NT2/D1 (cell line): ENCODE data around the gene PPP1R1B.

ENCODE experiments used
- DNase-seq: peaks from one replicate; pipeline ENCODE4 v3.0.0-alpha.2; 2011; ENCODE audit warnings: low read depth, low spot score
- H3K27me3 ChIP-seq: 2 replicates; pipeline ENCODE4 v1.6.0; 2011; ENCODE audit warnings: mild to moderate bottlenecking; ENCODE audit not compliant: insufficient read length, insufficient read depth
- H3K36me3 ChIP-seq: 2 replicates; pipeline ENCODE4 v1.6.1; 2011; ENCODE audit warnings: mild to moderate bottlenecking, low read length, mixed read lengths; ENCODE audit not compliant: insufficient read depth, insufficient read length
- H3K4me1 ChIP-seq: 2 replicates; pipeline ENCODE4 v1.5.1; 2011; ENCODE audit not compliant: insufficient read depth, insufficient read length
- H3K4me3 ChIP-seq: 2 replicates; pipeline ENCODE4 v1.5.1; 2011; ENCODE audit warnings: low read depth; ENCODE audit not compliant: insufficient read length
- H3K9ac ChIP-seq: 2 replicates; pipeline ENCODE4 v1.6.0; 2011; ENCODE audit warnings: low read depth; ENCODE audit not compliant: insufficient read length
- H3K9me3 ChIP-seq: 2 replicates; pipeline ENCODE4 v1.5.1; 2011; ENCODE audit warnings: mild to moderate bottlenecking, low read length; ENCODE audit not compliant: insufficient read depth
- SUZ12 ChIP-seq: IDR thresholded peaks from 2 replicates; pipeline ENCODE4 v1.6.1; 2011; ENCODE audit not compliant: insufficient read length, insufficient read depth; ENCODE audit errors: extremely low read depth
- YY1 ChIP-seq: IDR thresholded peaks from 2 replicates; pipeline ENCODE4 v1.6.1; 2011; ENCODE audit not compliant: insufficient read length, insufficient read depth
- ZNF274 ChIP-seq: IDR thresholded peaks from 2 replicates; pipeline ENCODE4 v1.6.1; 2011; ENCODE audit warnings: mild to moderate bottlenecking, low read depth, low read length

PPP1R1B gene

GRCh38 chr17:39602533-39603303 is 24.0 kb upstream of the PPP1R1B start:
- TF ChIP-seq YY1 (no peak), SUZ12 (peak; percentile 70)
- Histone ChIP-seq H3K4me3 (no peak overlapping the region), H3K4me1 (peaks cover 25% of the 10 kb centered on the region), H3K9ac (no peak overlapping the region), H3K36me3 (no peaks in the 10 kb centered on the region), H3K9me3 (no peaks in the 10 kb centered on the region), H3K27me3 (peaks cover 100% of the 10 kb centered on the region)
- no peak for DNase-seq

DNA sequence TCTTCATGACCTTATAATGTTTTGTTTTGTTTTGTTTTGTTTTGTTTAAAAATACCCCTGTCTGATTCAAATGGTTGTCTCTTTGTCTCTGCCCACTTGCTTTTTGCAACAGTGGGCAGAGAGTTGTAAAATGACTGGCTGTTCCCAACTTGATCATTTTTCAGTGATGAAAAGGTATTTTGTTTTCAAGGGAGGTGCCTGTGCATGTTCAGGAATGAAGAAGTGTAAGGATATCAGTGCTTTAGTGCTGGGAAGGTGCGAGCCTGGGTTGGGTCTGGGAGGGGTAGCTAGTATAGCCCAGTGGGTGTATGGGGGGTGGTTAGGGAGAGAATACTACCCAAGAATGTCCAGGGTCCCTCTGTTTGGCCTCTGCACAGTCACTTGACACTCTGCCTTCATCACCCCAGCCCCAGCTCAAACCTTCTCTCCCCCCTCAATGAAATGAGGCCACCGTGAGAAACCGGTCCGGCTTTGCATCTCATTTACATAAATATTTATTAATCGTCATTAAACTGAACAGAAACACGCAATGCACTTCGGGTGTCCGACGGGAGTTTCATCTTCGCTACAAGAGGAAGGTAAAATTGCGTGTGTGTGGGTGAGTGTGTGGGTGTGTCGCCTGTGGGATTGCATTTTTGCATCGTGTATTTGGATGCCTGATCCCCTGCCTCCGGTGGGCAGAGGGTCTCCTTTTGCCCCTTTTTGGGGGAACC is 23.3 kb upstream of the PPP1R1B start:
- Histone ChIP-seq H3K36me3 (no peaks in the 10 kb centered on the region), H3K27me3 (peaks cover 100% of the 10 kb centered on the region), H3K9ac (no peak overlapping the region), H3K4me1 (peaks cover 25% of the 10 kb centered on the region), H3K4me3 (no peak overlapping the region), H3K9me3 (no peaks in the 10 kb centered on the region)
- TF ChIP-seq YY1 (no peak), SUZ12 (no peak), ZNF274 (no peak)
- DNase-seq: no peak

GRCh38 chr17:39604911-39605491 is 21.8 kb upstream of the PPP1R1B start:
- Histone ChIP-seq H3K9ac (peak overlapping the region; percentile 15), H3K27me3 (peaks cover 100% of the 10 kb centered on the region), H3K9me3 (no peaks in the 10 kb centered on the region), H3K4me1 (peaks cover 19% of the 10 kb centered on the region), H3K36me3 (no peaks in the 10 kb centered on the region), H3K4me3 (peak overlapping the region; percentile 27)
- no peak for TF ChIP-seq SUZ12
- TF ChIP-seq YY1: no peak
- TF ChIP-seq ZNF274: no peak
- no peak for DNase-seq

DNA sequence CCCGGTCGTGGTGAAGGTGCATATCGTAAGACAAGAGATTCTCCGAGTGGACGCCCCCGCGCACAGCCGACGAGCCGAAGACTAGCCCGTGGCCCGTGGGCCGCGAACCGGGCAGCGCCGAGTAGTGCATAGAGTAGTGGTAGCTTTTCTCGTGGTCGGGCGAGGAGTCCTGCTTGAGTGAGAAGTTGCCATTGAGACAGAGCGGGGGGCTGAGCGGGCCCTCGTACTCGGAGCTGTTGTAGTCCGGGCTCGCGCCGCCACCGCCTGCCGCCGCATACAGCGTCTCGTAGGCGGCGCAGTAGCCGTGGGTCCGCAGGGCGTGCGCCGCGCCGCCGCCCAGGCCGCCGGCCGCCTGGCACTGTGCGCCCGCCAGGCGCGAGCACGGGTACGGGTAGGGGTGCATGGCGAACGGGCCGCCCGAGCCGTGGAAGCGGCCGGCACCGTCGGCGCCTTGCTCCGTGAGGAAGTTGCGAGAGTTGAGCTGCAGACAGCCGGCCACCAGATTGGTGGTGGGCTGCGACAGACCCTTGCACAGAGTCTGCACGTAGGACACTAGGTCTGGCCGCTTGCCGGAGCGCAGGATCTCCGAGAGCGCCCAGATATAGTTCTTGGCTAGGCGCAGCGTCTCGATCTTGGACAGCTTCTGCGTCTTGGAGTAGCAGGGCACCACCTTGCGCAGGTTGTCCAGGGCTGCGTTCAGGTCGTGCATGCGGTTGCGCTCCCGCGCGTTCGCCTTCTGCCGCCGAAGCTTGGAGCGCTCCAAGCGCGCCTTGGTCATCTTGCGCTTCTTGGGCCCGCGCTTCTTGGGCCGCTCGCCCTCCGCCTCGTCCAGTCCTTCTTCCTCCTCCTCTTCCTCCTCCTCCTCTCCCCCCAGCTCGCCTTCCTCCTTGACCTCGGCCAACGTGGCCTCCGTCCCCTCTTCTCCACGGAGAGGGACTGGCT is 21.0 kb upstream of the PPP1R1B start:
- no peak for TF ChIP-seq ZNF274
- TF ChIP-seq SUZ12: peak; percentile 100
- Histone ChIP-seq H3K9me3 (no peaks in the 10 kb centered on the region), H3K27me3 (peaks cover 99% of the 10 kb centered on the region), H3K4me3 (peak overlapping the region; percentile 27), H3K9ac (peak overlapping the region; percentile 43), H3K36me3 (no peaks in the 10 kb centered on the region), H3K4me1 (peaks cover 19% of the 10 kb centered on the region)
- no peak for DNase-seq

- DNase-seq: no peak
- Histone ChIP-seq H3K9me3 (no peaks in the 10 kb centered on the region), H3K9ac (peak overlapping the region; percentile 43), H3K27me3 (peaks cover 99% of the 10 kb centered on the region), H3K4me3 (peak overlapping the region; percentile 27), H3K36me3 (no peaks in the 10 kb centered on the region), H3K4me1 (peaks cover 17% of the 10 kb centered on the region)
- TF ChIP-seq YY1: no peak
- no peak for TF ChIP-seq ZNF274
- TF ChIP-seq SUZ12: no peak
These were observed 20.2 kb upstream of the PPP1R1B start for GRCh38 chr17:39606434-39607056.

- Histone ChIP-seq H3K27me3 (peaks cover 99% of the 10 kb centered on the region), H3K9me3 (no peaks in the 10 kb centered on the region), H3K4me3 (peak overlapping the region; percentile 18), H3K36me3 (no peaks in the 10 kb centered on the region), H3K9ac (no peak overlapping the region), H3K4me1 (peaks cover 17% of the 10 kb centered on the region)
- no peak for DNase-seq
- TF ChIP-seq SUZ12 (peak; percentile 64), ZNF274 (no peak)
These were observed 19.5 kb upstream of the PPP1R1B start for GRCh38 chr17:39607057-39607850.
